GM13976 (cell line): Measurements from ENCODE around the gene MRPL52.

ENCODE experiments used
- DNase-seq: peaks from one replicate; pipeline ENCODE4 v3.0.0; 2012; ENCODE audit warnings: low spot score
- CTCF ChIP-seq: IDR thresholded peaks from 2 replicates; pipeline ENCODE4 v1.5.1; 2012; ENCODE audit warnings: borderline replicate concordance, mild to moderate bottlenecking; ENCODE audit not compliant: insufficient read depth; ENCODE audit errors: extremely low read depth, missing control alignments, control extremely low read depth
- in situ Hi-C: fragments of 300-500 bp; cut with MboI; formaldehyde crosslinking; loops from one replicate; pipeline ENCODE4 v1.12.0; 2022; ENCODE audit warnings: low sequenced_read_pairs, mixed read lengths, inconsistent platforms; ENCODE audit not compliant: unreplicated experiment

The MRPL52 gene

GRCh38 chr14:22845103-22845394, 15.4 kb downstream of the MRPL52 start:
- in situ Hi-C loops: no loop called here
- no peak for DNase-seq
- no peak for TF ChIP-seq CTCF

GRCh38 chr14:22845821-22846625, 16.3 kb downstream of the MRPL52 start:
- in situ Hi-C loops: no loop called here
- DNase-seq: peak; percentile 32
- no peak for TF ChIP-seq CTCF

DNA sequence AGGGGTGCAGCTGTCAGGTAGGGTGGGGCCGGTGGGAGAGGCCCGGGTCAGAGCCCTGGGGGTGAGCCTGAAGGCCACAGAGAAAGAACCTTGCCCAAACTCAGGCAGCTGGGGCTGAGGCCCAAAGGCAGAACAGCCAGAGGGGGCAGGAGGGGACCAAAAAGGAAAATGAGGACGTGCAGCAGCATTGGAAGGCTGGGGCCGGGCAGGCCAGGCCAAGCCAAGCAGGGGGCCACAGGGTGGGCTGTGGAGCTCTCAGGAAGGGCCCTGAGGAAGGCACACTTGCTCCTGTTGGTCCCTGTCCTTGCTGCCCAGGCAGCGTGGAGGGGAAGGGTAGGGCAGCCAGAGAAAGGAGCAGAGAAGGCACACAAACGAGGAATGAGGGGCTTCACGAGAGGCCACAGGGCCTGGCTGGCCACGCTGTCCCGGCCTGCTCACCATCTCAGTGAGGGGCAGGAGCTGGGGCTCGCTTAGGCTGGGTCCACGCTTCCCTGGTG, 17.2 kb downstream of the MRPL52 start:
- no peak for TF ChIP-seq CTCF
- DNase-seq: peak; percentile 29
- in situ Hi-C loops: no loop called here

GRCh38 chr14:22847661-22848341, 18.1 kb downstream of the MRPL52 start:
- peak; percentile 50 for DNase-seq
- TF ChIP-seq CTCF: no peak
- in situ Hi-C loops: no loop called here

DNA sequence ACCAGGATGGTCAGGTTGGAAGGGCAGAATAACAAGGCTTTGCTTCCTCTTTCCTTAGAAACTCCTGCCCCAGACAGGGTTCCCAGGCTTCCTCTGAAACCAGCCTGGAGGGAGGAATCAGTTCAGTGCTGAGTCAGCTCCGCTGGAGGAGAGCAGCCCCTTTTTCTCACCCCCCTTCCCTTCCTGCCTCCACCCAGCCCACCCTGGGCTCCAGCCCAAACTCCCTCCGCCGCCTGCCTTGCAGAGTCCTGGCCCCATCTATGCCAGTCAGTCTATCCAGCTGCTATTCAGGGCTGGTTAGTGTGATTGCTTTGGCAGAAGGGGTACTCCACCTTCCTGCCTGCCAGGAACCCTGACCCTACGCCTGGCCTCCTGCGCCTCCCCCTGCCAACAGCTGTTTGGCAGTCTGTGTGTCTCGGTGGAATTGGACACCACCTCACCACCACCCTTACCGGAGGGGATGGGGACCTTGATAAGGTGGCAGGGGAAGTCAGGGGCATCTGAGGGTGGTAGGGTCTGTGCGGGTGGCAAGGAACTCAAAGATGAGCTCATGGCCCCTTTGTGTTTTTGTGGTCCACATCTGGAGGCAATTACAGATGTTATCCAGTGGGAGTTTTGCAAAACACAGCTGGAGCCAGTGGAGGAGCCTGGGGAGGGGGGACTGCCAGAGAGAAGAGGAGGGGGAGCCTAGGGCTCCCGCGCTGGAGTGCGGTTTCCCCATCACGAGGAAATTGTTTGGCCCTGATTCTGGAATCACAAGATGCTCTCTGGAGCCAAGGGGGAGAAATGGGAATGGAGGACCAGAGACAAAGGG, 18.9 kb downstream of the MRPL52 start:
- no peak for TF ChIP-seq CTCF
- DNase-seq: peak; percentile 40
- in situ Hi-C loops: no loop called here

DNA sequence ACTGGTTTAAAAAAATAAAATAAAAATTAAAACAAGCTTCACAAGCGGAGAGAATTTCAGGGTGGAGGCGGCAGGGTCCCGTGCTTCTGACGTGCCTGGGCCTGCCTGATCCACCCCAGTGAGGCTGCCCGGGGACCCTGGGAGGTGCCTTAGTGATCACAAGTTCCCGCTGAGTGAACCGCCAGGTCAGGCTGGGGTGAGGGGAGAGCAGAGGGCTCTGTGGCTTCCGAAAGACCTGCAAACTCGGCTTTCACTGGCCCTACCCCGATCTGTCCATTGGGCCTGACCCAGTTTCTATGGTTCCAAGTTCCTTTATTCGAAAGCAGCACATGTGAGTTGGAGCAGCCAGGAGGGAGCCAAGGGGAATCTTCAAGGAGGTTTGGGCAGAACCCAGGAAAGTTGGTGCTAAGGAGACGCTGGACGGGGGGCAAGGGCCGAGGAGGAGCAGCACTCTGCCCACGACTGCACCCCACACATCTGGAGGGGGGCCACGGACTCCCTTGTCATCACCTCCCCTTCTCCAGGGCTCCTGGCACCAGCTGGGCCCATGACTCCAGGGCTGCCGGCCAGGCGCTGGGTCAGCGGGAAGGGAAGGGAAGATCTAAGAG, 19.6 kb downstream of the MRPL52 start:
- TF ChIP-seq CTCF: no peak
- no peak for DNase-seq
- in situ Hi-C loops: no loop called here
